ENCODE results near the gene BMP8A. TPM values are rescaled to one million over a fixed set of nuclear protein-coding genes. Genes with fewer than 3 reads are reported as not detected.
"Not testable (repeated sequence)": the region's sequence is repeated elsewhere in the genome, so short reads cannot be mapped to it uniquely, and the experiment has no call there.

The BMP8A gene
- total and polyA plus RNA-seq, 12 donors, result 0.16 to 1.8 (median 0.66) TPM; not detected in 3

DNA sequence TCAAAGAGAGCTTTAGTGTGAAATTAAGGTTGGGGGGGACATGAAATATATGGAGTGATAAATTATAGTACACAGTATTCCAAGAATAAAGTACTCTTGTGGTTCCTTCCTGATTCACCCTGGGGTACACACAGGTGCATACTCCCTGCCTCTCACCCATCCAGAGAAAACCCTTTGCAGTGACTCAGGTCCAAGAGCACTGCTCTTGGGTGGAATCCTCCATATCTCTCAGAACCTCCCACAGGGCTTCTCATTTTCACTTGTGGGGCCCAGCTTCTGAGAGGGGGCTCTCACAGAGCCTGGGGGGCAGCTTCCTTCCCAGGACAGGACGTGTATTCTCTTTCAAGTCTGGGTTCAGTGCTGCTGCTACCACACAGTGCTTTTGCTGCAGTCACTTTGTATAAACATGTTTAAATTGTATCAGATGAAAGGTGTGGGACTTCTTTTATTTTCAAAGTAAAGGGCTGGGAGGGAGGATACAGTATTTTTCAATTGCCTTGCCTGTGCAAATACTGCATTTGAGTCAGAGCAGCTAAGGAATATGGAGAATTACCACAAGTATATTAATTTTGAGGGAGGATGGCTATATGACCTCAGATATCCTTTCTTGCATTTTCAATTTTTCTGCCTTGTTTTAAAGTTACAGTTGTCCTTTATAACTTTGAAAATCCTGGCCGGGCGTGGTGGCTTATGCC lies 24.9 kb upstream of the BMP8A start:
- intact Hi-C loops (cut with DNase I), result no loop called here
- DNase-seq (no peak), ATAC-seq (peak in 1 of 8 donors; percentile 31)
- peaks cover 0 to 100% (median 75%) of the 10 kb centered on the region in 9 donors for H3K36me3 ChIP-seq
- TF ChIP-seq, protein P1, sequence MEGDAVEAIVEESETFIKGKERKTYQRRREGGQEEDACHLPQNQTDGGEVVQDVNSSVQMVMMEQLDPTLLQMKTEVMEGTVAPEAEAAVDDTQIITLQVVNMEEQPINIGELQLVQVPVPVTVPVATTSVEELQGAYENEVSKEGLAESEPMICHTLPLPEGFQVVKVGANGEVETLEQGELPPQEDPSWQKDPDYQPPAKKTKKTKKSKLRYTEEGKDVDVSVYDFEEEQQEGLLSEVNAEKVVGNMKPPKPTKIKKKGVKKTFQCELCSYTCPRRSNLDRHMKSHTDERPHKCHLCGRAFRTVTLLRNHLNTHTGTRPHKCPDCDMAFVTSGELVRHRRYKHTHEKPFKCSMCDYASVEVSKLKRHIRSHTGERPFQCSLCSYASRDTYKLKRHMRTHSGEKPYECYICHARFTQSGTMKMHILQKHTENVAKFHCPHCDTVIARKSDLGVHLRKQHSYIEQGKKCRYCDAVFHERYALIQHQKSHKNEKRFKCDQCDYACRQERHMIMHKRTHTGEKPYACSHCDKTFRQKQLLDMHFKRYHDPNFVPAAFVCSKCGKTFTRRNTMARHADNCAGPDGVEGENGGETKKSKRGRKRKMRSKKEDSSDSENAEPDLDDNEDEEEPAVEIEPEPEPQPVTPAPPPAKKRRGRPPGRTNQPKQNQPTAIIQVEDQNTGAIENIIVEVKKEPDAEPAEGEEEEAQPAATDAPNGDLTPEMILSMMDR (IDR thresholded peaks at IDR 0.05), result no peak
- peaks cover 0 to 12% (median 0%) of the 10 kb centered on the region in 9 donors for H3K4me1 ChIP-seq
- H3K9me3 ChIP-seq, result no peaks in the 10 kb centered on the region
- 85 to 95% methylated on average over 3 of the region's 3 CpGs for WGBS, 2 donors
- H3K27me3 ChIP-seq, result no peaks in the 10 kb centered on the region
- no peak overlapping the region for H3K4me3 ChIP-seq
- H3K27ac ChIP-seq, result peak overlapping the region in 2 of 10 donors; percentile 21 to 24

DNA sequence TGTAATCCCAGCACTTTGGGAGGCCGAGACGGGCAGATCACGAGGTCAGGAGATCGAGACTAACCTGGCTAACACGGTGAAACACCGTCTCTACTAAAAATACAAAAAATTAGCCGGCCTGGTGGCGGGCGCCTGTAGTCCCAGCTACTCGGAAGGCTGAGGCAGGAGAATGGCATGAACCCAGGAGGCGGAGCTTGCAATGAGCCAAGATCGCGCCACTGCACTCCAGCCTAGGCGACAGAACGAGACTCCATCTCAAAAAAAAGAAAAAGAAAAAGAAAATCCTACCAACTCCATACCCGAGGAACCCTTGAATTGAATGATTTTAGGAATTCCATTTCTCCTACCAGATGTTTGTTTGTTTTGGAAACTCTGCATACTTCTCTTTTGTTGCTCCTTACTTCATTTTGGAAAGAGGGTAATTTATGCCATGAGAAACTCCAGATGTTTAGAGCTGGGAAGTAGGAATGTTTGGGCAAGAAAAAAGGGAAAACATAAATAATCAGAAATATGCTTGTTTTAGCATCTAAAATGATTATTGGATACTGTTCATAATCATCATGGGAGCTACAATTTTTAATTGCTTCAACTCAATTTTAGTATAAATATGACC lies 24.2 kb upstream of the BMP8A start:
- ATAC-seq; intact Hi-C loops (cut with DNase I); H3K4me3 ChIP-seq; H3K9me3 ChIP-seq; DNase-seq; H3K27me3 ChIP-seq: not testable (repeated sequence)
- peak overlapping the region in 2 of 10 donors; percentile 21 to 24 for H3K27ac ChIP-seq
- WGBS, 2 donors, result 76% methylated on average over 16 of the region's 16 CpGs
- peaks cover 0 to 12% (median 0%) of the 10 kb centered on the region in 9 donors for H3K4me1 ChIP-seq
- H3K36me3 ChIP-seq, result peaks cover 0 to 100% (median 70%) of the 10 kb centered on the region in 9 donors

DNA sequence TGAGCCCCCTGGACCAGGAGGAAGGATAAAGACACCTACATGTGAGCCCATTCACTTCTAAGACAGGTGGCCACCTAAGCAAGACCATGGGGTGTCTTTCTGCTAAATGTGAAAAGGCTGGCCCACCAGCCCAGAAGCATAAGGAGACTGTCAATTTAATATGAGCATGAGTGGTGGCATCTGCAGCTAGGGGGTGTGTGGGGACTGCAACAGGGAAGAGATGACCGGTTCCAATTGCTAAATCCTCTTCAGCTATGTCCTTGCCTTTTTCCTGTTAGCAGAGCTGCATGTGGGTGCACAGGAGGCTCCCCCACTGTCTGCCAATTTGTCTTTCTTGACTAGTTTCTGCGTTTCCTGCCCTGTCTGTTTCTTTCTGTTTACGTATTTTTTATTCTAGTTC lies 22.3 kb upstream of the BMP8A start:
- Histone ChIP-seq H3K27ac (no peak overlapping the region), H3K36me3 (peaks cover 0 to 100% (median 66%) of the 10 kb centered on the region in 9 donors), H3K4me1 (peaks cover 0 to 13% (median 0%) of the 10 kb centered on the region in 9 donors), H3K9me3 (no peaks in the 10 kb centered on the region), H3K4me3 (no peak overlapping the region), H3K27me3 (no peaks in the 10 kb centered on the region)
- 77 to 82% methylated on average over 3 of the region's 3 CpGs for WGBS, 2 donors
- intact Hi-C loops (cut with DNase I), result no loop called here
- ATAC-seq (peak in 1 of 8 donors; percentile 55), DNase-seq (no peak)
- TF ChIP-seq, protein P1 (IDR thresholded peaks at IDR 0.05), result no peak

DNA sequence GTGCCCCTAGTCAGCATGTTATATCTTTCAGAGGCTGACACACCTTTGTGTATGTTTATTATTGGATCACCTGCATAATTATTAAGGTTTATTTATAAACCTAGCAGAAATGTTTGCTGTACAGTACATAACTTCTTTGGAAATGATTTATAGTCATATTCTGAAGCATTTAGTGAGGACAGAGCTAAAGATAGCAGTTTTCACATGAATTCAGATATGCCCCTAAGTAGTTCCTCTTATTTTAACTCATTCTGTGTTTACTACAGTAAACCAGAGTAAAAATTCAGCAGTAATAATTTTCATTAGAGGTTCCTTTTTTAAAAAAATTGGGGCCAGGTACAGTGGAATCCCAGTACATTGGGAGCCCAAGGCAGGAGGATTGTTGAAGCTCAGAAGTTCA lies 21.4 kb upstream of the BMP8A start:
- TF ChIP-seq, protein P1 (IDR thresholded peaks at IDR 0.05), result no peak
- H3K4me1 ChIP-seq, result peaks cover 0 to 22% (median under 1%) of the 10 kb centered on the region in 9 donors
- no peak for DNase-seq
- no peak for ATAC-seq
- peaks cover 0 to 100% (median 63%) of the 10 kb centered on the region in 9 donors for H3K36me3 ChIP-seq
- H3K27ac ChIP-seq, result no peak overlapping the region
- no peaks in the 10 kb centered on the region for H3K9me3 ChIP-seq
- intact Hi-C loops (cut with DNase I), result no loop called here
- no peaks in the 10 kb centered on the region for H3K27me3 ChIP-seq
- no peak overlapping the region for H3K4me3 ChIP-seq

DNA sequence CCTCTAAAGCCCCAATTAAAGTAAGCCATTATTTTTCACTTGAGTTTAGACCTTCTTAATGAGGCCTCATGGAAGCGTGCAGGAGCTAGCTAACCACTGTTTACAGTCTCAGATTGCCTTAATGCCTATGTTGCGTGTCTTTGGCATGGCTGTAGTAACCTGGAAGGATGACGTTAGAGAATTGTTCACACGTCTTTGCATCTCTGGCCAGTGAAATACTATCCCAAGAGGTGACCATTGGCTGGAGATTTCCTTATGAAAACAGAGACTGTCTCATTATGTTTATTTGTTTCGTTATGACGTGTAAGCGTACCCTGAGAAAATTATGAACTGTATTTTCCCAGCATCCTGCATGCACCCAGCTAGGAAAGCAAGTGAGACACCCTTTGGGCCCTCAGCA lies 18.6 kb upstream of the BMP8A start:
- Histone ChIP-seq H3K9me3 (no peaks in the 10 kb centered on the region), H3K4me3 (no peak overlapping the region), H3K4me1 (peaks cover 0 to 15% (median 2%) of the 10 kb centered on the region in 9 donors), H3K36me3 (peaks cover 0 to 98% (median 47%) of the 10 kb centered on the region in 9 donors), H3K27me3 (no peaks in the 10 kb centered on the region), H3K27ac (no peak overlapping the region)
- no peak for ATAC-seq
- TF ChIP-seq, protein P1 (IDR thresholded peaks at IDR 0.05), result no peak
- intact Hi-C loops (cut with DNase I), result no loop called here
- WGBS, 2 donors, result 93 to 95% methylated on average over 7 of the region's 7 CpGs
- DNase-seq, result no peak

Data from heart right ventricle (tissue), 16 donors.